Endodermal cell (in vitro differentiated cells): ENCODE results near the gene MTUS2. TPM values are rescaled to one million over a fixed set of nuclear protein-coding genes. Genes with fewer than 3 reads are reported as not detected.
A peak's percentile ranks its signal among the peaks of the same experiment; 100 is the strongest.

Experiments used
- DNase-seq: peaks from one replicate; pipeline ENCODE4 v3.0.0-alpha.2; 2017
- H3K27ac ChIP-seq: 2 replicates; pipeline ENCODE4 v1.5.1; 2013; ENCODE audit warnings: mild to moderate bottlenecking, low read depth, low read length, moderate library complexity
- H3K27me3 ChIP-seq: 2 replicates; pipeline ENCODE4 v1.6.1; 2013; ENCODE audit warnings: mild to moderate bottlenecking, low read length, moderate library complexity; ENCODE audit not compliant: insufficient read depth, control insufficient read depth, poor library complexity, severe bottlenecking
- H3K36me3 ChIP-seq: 2 replicates; pipeline ENCODE4 v1.7.0; 2013; ENCODE audit warnings: mild to moderate bottlenecking, low read length, moderate library complexity; ENCODE audit not compliant: control insufficient read depth, insufficient read depth
- H3K4me1 ChIP-seq: one replicate; pipeline ENCODE4 v1.7.0; 2013; ENCODE audit warnings: low read length; ENCODE audit not compliant: control insufficient read depth, insufficient read depth
- H3K4me3 ChIP-seq: 2 replicates; pipeline ENCODE4 v1.5.1; 2013; ENCODE audit warnings: mild to moderate bottlenecking, low read length, moderate library complexity
- H3K9ac ChIP-seq: 2 replicates; pipeline ENCODE4 v1.6.1; 2013; ENCODE audit warnings: mild to moderate bottlenecking, low read length, moderate library complexity; ENCODE audit not compliant: poor library complexity, severe bottlenecking; ENCODE audit errors: extremely low read depth
- H3K9me3 ChIP-seq: 2 replicates; pipeline ENCODE4 v1.6.1; 2013; ENCODE audit warnings: mild to moderate bottlenecking, low read length, moderate library complexity; ENCODE audit not compliant: control insufficient read depth
- H3K27ac Mint-ChIP-seq: 2 replicates; pipeline ENCODE4 v1.8.0; 2020; ENCODE audit warnings: mixed read lengths
- H3K27me3 Mint-ChIP-seq: 2 replicates; pipeline ENCODE4 v1.8.0; 2021; ENCODE audit warnings: mild to moderate bottlenecking, mixed read lengths; ENCODE audit not compliant: insufficient read depth
- H3K36me3 Mint-ChIP-seq: 2 replicates; pipeline ENCODE4 v1.8.0; 2020; ENCODE audit warnings: low read depth, mixed read lengths
- H3K4me1 Mint-ChIP-seq: 2 replicates; pipeline ENCODE4 v1.8.0; 2020; ENCODE audit warnings: mixed read lengths
- H3K4me3 Mint-ChIP-seq: 2 replicates; pipeline ENCODE4 v1.8.0; 2020; ENCODE audit warnings: mild to moderate bottlenecking, moderate library complexity, mixed read lengths
- H3K9me3 Mint-ChIP-seq: 2 replicates; pipeline ENCODE4 v1.8.0; 2020; ENCODE audit warnings: mild to moderate bottlenecking, mixed read lengths
- WGBS, 2 experiments: methylation state at CpG; one replicate each; pipeline versions ENCODE4 v1.1.5 to v1.1.7; 2013; ENCODE audit warnings: missing lambda C conversion rate in 2 of 2, mixed read lengths in 1 of 2; ENCODE audit not compliant: insufficient coverage in 1 of 2, insufficient read length in 1 of 2; 5-methylcytosine and 5-hydroxymethylcytosine counted together
- total RNA-seq, 2 donors: library from RNA; stranded (reverse); fragmentation: NEBNext Ultra II Directional in 1 of 2; extraction: Animal tissue kit (Norgen Biotek cat#: 25700) in 1 of 2; gene quantifications; 2 replicates in 1 of 2; 3 replicates in 1 of 2; pipeline ENCODE4 v1.2.1, GENCODE V29; 2021
- TF ChIP-seq, protein P1 (sequence below): fragments of 200-600 bp; sonication (generic); conservative IDR thresholded peaks from 2 replicates; pipeline ENCODE4 v1.5.0; 2021; ENCODE audit warnings: antibody characterized with exemption, mild to moderate bottlenecking

Gene MTUS2
- total RNA-seq, 2 donors from 2014 or later: 1.2 to 1.3 TPM

DNA sequence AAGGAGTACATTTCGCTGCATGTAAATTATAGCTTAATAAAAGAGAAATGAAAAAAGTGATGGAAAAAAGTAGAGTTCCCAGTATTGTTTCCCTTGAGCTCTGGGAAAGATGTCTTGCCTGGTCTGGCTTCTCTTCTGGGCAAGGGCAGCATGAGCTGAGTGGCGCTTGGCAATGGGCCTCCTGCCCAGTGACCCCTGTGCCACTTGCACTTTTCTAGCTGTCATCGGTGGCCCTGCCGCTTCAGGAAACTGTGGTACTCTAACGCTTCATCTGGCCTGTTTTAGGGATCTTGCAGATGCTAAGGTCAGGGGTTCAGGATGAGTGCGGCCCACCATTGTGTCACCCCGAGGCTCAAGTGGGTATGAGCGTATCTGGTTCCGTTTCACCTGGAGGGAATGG is 161.4 kb downstream of the MTUS2 start:
- peaks cover 15% of the 10 kb centered on the region for H3K9me3 ChIP-seq
- Mint-ChIP-seq H3K4me1 (peaks cover 20% of the 10 kb centered on the region), H3K27me3 (peaks cover 3% of the 10 kb centered on the region), H3K36me3 (no peaks in the 10 kb centered on the region), H3K4me3 (no peak overlapping the region), H3K27ac (no peak overlapping the region), H3K9me3 (no peaks in the 10 kb centered on the region)
- H3K27me3 ChIP-seq: no peaks in the 10 kb centered on the region
- H3K27ac ChIP-seq: no peak overlapping the region
- no peak overlapping the region for H3K4me3 ChIP-seq
- no peak for DNase-seq
- H3K9ac ChIP-seq: no peak overlapping the region
- TF ChIP-seq, protein P1, sequence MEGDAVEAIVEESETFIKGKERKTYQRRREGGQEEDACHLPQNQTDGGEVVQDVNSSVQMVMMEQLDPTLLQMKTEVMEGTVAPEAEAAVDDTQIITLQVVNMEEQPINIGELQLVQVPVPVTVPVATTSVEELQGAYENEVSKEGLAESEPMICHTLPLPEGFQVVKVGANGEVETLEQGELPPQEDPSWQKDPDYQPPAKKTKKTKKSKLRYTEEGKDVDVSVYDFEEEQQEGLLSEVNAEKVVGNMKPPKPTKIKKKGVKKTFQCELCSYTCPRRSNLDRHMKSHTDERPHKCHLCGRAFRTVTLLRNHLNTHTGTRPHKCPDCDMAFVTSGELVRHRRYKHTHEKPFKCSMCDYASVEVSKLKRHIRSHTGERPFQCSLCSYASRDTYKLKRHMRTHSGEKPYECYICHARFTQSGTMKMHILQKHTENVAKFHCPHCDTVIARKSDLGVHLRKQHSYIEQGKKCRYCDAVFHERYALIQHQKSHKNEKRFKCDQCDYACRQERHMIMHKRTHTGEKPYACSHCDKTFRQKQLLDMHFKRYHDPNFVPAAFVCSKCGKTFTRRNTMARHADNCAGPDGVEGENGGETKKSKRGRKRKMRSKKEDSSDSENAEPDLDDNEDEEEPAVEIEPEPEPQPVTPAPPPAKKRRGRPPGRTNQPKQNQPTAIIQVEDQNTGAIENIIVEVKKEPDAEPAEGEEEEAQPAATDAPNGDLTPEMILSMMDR: no peak
- WGBS, 2 experiments: 90 to 92% methylated on average over 8 to 9 of the region's 9 CpGs
- no peaks in the 10 kb centered on the region for H3K36me3 ChIP-seq
- peaks cover 4% of the 10 kb centered on the region for H3K4me1 ChIP-seq

GRCh38 chr13:28983641-28984040 is 163.5 kb downstream of the MTUS2 start:
- peaks cover 4% of the 10 kb centered on the region for H3K4me1 ChIP-seq
- H3K9ac ChIP-seq: no peak overlapping the region
- H3K4me3 ChIP-seq: peak overlapping the region; percentile 35
- H3K27ac ChIP-seq: no peak overlapping the region
- Mint-ChIP-seq H3K4me3 (no peak overlapping the region), H3K4me1 (peaks cover 16% of the 10 kb centered on the region), H3K36me3 (no peaks in the 10 kb centered on the region), H3K27ac (no peak overlapping the region), H3K27me3 (peaks cover 3% of the 10 kb centered on the region), H3K9me3 (no peaks in the 10 kb centered on the region)
- peak; percentile 66 for DNase-seq
- 59 to 87% methylated on average over 3 of the region's 3 CpGs for WGBS, 2 experiments
- H3K36me3 ChIP-seq: no peaks in the 10 kb centered on the region
- no peaks in the 10 kb centered on the region for H3K27me3 ChIP-seq
- peaks cover 6% of the 10 kb centered on the region for H3K9me3 ChIP-seq
- TF ChIP-seq, protein P1: no peak

- no peaks in the 10 kb centered on the region for H3K36me3 ChIP-seq
- no peak overlapping the region for H3K27ac Mint-ChIP-seq
- no peak overlapping the region for H3K27ac ChIP-seq
- H3K36me3 Mint-ChIP-seq: no peaks in the 10 kb centered on the region
- TF ChIP-seq, protein P1: no peak
- H3K4me1 Mint-ChIP-seq: peaks cover 20% of the 10 kb centered on the region
- peaks cover 4% of the 10 kb centered on the region for H3K4me1 ChIP-seq
- peaks cover 3% of the 10 kb centered on the region for H3K27me3 Mint-ChIP-seq
- H3K4me3 Mint-ChIP-seq: no peak overlapping the region
- H3K9ac ChIP-seq: no peak overlapping the region
- peaks cover 5% of the 10 kb centered on the region for H3K9me3 ChIP-seq
- H3K9me3 Mint-ChIP-seq: no peaks in the 10 kb centered on the region
- no peaks in the 10 kb centered on the region for H3K27me3 ChIP-seq
- no peak for DNase-seq
- 79 to 81% methylated on average over 6 to 8 of the region's 8 CpGs for WGBS, 2 experiments
- peak overlapping the region; percentile 35 for H3K4me3 ChIP-seq
These were observed 164.2 kb downstream of the MTUS2 start for GRCh38 chr13:28984326-28984725.
